ENCODE data around the gene TMEM88.

DNA sequence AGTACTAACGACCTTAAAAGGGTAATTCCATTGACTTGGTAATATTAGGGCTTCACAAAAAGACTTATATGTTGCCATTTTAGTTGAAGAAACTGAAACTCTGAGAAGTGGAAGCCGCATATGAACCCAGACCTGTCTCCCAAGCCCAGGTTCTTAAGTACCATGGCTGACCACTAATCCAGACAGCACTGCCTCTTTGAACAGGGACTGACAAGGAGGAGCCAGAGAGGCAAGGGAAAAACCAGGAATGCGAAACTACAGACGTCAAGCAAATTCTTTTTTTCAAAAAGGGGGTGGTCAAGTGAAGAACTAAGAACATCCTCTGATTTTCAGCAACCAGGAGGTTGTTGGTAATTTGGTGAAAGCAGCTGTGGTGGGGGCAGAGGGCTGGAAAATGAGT, 18.2 kb downstream of the TMEM88 start:
- TF ChIP-seq, protein P1, sequence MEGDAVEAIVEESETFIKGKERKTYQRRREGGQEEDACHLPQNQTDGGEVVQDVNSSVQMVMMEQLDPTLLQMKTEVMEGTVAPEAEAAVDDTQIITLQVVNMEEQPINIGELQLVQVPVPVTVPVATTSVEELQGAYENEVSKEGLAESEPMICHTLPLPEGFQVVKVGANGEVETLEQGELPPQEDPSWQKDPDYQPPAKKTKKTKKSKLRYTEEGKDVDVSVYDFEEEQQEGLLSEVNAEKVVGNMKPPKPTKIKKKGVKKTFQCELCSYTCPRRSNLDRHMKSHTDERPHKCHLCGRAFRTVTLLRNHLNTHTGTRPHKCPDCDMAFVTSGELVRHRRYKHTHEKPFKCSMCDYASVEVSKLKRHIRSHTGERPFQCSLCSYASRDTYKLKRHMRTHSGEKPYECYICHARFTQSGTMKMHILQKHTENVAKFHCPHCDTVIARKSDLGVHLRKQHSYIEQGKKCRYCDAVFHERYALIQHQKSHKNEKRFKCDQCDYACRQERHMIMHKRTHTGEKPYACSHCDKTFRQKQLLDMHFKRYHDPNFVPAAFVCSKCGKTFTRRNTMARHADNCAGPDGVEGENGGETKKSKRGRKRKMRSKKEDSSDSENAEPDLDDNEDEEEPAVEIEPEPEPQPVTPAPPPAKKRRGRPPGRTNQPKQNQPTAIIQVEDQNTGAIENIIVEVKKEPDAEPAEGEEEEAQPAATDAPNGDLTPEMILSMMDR (IDR thresholded peaks at IDR 0.05) = no peak
- no peak for TF ChIP-seq POLR2A (IDR thresholded peaks at IDR 0.05)

Measured in heart left ventricle (tissue), 13 donors.